Amniotic epithelial cell (primary cell): ENCODE data around the gene KLC4.
"Not testable (repeated sequence)": the region's sequence is repeated elsewhere in the genome, so short reads cannot be mapped to it uniquely, and the experiment has no call there.

Experiments
- DNase-seq: peaks from one replicate; pipeline ENCODE4 v3.0.0-alpha.2; 2010; ENCODE audit warnings: low read depth

Gene KLC4

GRCh38 chr6:43036712-43037111, 22.7 kb upstream of the KLC4 start:
- no peak for DNase-seq

- no peak for DNase-seq
These were observed 22.2 kb upstream of the KLC4 start for GRCh38 chr6:43037197-43037596.

- DNase-seq = no peak
These were observed 21.7 kb upstream of the KLC4 start for GRCh38 chr6:43037706-43038105.

GRCh38 chr6:43038727-43039126, 20.7 kb upstream of the KLC4 start:
- no peak for DNase-seq

GRCh38 chr6:43040542-43041257, 18.7 kb upstream of the KLC4 start:
- DNase-seq = no peak

- not testable (repeated sequence) for DNase-seq
These were observed 18.0 kb upstream of the KLC4 start for GRCh38 chr6:43041475-43041874.

GRCh38 chr6:43043310-43043709, 16.1 kb upstream of the KLC4 start:
- no peak for DNase-seq

- no peak for DNase-seq
These were observed 14.0 kb upstream of the KLC4 start for GRCh38 chr6:43045371-43045930.

GRCh38 chr6:43047998-43048397, 11.4 kb upstream of the KLC4 start:
- DNase-seq = no peak

GRCh38 chr6:43050981-43051380, 8.4 kb upstream of the KLC4 start:
- no peak for DNase-seq

GRCh38 chr6:43052225-43052841, 7.1 kb upstream of the KLC4 start:
- DNase-seq = no peak

GRCh38 chr6:43052842-43053544, 6.4 kb upstream of the KLC4 start:
- DNase-seq = peak; percentile 24

- DNase-seq = peak; percentile 94
These were observed 5.8 kb upstream of the KLC4 start, which contains the start of gene CUL7 for GRCh38 chr6:43053545-43054205. Gene CUL7, minus strand, starts transcription at chr6:43053851. Its CDS starts 1,063 bp downstream, at chr6:43052788.

GRCh38 chr6:43054206-43054943, 5.1 kb upstream of the KLC4 start:
- DNase-seq = no peak

GRCh38 chr6:43055966-43056365, 3.5 kb upstream of the KLC4 start:
- DNase-seq = no peak

GRCh38 chr6:43058531-43058930, 900 bp upstream of the KLC4 start:
- DNase-seq = no peak

- no peak for DNase-seq
These were observed 763 bp downstream of the KLC4 start for GRCh38 chr6:43060034-43060754.

- no peak for DNase-seq
These were observed 1.6 kb downstream of the KLC4 start for GRCh38 chr6:43060755-43061633.

- no peak for DNase-seq
These were observed 2.4 kb downstream of the KLC4 start for GRCh38 chr6:43061861-43062260.

- DNase-seq = no peak
These were observed 3.4 kb downstream of the KLC4 start for GRCh38 chr6:43062818-43063217.
